MM.1S (cell line): ENCODE measurements around the gene OR1F1.

Source experiments
- CTCF ChIP-seq: fragments of 300-600 bp; sonication (generic); IDR thresholded peaks from 2 replicates; pipeline ENCODE4 v1.5.1; 2016; ENCODE audit warnings: antibody characterized with exemption, low read length, mixed read lengths
- EZH2 ChIP-seq: fragments of 300-600 bp; sonication (generic); optimal IDR thresholded peaks from 2 replicates; pipeline ENCODE3; 2017; ENCODE audit warnings: low read depth, mild to moderate bottlenecking, antibody characterized with exemption, low read length, mixed read lengths
- EZH2phosphoT487 ChIP-seq: fragments of 300-600 bp; sonication (generic); IDR thresholded peaks from 2 replicates; pipeline ENCODE4 v1.6.1; 2018; ENCODE audit warnings: antibody characterized with exemption, low read length

- no peak for TF ChIP-seq CTCF
- no peak for TF ChIP-seq EZH2phosphoT487
- TF ChIP-seq EZH2 = no peak
Observed at GRCh38 chr16:3241761-3242160, 53.8 kb downstream of the OR1F1 start.
